GM06990 (cell line): ENCODE results near the gene PRKAG3.

ENCODE experiments used
- DNase-seq: peaks from one replicate; pipeline ENCODE4 v3.0.0-alpha.2; 2011; ENCODE audit not compliant: insufficient read length; ENCODE audit errors: extremely low read depth
- H3K27me3 ChIP-seq: replicated peaks from 2 replicates; pipeline ENCODE4 v1.6.0; 2011; ENCODE audit warnings: low read length; ENCODE audit not compliant: control insufficient read depth, insufficient read depth
- H3K36me3 ChIP-seq: 2 replicates; pipeline ENCODE4 v1.5.1; 2011; ENCODE audit warnings: low read length; ENCODE audit not compliant: control insufficient read depth, insufficient read depth
- H3K4me3 ChIP-seq: replicated peaks from 2 replicates; pipeline ENCODE4 v1.5.1; 2011; ENCODE audit warnings: low read depth, mild to moderate bottlenecking, control low read depth, low read length
- TF ChIP-seq, protein P1 (sequence below): IDR thresholded peaks from 2 replicates; pipeline ENCODE4 v1.5.1; 2011; ENCODE audit warnings: low read length, control low read depth, mild to moderate bottlenecking, inconsistent platforms; ENCODE audit not compliant: insufficient read depth, poor library complexity, severe bottlenecking

The PRKAG3 gene

GRCh38 chr2:218860950-218861381 is 29.4 kb upstream of the PRKAG3 start:
- H3K27me3 ChIP-seq: peaks cover 6% of the 10 kb centered on the region
- TF ChIP-seq, protein P1, sequence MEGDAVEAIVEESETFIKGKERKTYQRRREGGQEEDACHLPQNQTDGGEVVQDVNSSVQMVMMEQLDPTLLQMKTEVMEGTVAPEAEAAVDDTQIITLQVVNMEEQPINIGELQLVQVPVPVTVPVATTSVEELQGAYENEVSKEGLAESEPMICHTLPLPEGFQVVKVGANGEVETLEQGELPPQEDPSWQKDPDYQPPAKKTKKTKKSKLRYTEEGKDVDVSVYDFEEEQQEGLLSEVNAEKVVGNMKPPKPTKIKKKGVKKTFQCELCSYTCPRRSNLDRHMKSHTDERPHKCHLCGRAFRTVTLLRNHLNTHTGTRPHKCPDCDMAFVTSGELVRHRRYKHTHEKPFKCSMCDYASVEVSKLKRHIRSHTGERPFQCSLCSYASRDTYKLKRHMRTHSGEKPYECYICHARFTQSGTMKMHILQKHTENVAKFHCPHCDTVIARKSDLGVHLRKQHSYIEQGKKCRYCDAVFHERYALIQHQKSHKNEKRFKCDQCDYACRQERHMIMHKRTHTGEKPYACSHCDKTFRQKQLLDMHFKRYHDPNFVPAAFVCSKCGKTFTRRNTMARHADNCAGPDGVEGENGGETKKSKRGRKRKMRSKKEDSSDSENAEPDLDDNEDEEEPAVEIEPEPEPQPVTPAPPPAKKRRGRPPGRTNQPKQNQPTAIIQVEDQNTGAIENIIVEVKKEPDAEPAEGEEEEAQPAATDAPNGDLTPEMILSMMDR: no peak
- no peak overlapping the region for H3K4me3 ChIP-seq
- no peak for DNase-seq
- H3K36me3 ChIP-seq: no peaks in the 10 kb centered on the region

- TF ChIP-seq, protein P1: no peak
- Histone ChIP-seq H3K36me3 (no peaks in the 10 kb centered on the region), H3K27me3 (peaks cover 6% of the 10 kb centered on the region), H3K4me3 (no peak overlapping the region)
- no peak for DNase-seq
Measured at GRCh38 chr2:218859988-218860831, 28.6 kb upstream of the PRKAG3 start.

DNA sequence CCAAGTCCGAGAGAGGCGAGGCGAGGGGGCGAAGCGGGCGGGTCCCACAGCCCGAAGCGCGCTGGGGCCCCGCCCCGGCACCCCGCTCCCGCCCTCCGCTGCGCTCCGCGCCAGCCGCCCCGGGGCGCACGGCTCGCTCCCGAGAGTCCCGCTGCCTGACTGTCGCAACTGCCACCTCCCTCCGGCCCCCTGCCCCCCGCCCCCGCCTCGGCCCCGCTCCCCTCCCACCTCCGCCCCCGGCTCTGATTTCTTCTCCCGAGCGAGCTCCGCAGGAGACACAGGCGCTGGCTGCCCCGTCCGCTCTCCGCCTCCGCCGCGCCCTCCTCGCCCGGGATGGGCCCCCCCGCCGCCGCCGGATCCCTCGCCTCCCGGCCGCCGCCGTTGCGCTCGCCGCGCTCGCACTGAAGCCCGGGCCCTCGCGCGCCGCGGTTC is 28.0 kb upstream of the PRKAG3 start, which contains the start of gene WNT6:
Gene WNT6, plus strand, starts transcription at position 250 of the 432 bp plus-strand sequence. CDS start 233 bp downstream, outside the sequence.
- peaks cover 6% of the 10 kb centered on the region for H3K27me3 ChIP-seq
- DNase-seq: no peak

GRCh38 chr2:218858671-218859555 is 27.3 kb upstream of the PRKAG3 start:
- no peaks in the 10 kb centered on the region for H3K36me3 ChIP-seq
- H3K27me3 ChIP-seq: peaks cover 6% of the 10 kb centered on the region
- DNase-seq: no peak
- H3K4me3 ChIP-seq: no peak overlapping the region
- TF ChIP-seq, protein P1: no peak

More for the DNA sequence above, 28.0 kb upstream of the PRKAG3 start, which contains the start of gene WNT6:
- TF ChIP-seq, protein P1: no peak
- H3K4me3 ChIP-seq: no peak within 1 kb of the TSS
- no peaks in the 10 kb centered on the region for H3K36me3 ChIP-seq

- peaks cover 6% of the 10 kb centered on the region for H3K27me3 ChIP-seq
- TF ChIP-seq, protein P1: no peak
- H3K4me3 ChIP-seq: no peak overlapping the region
- no peaks in the 10 kb centered on the region for H3K36me3 ChIP-seq
- no peak for DNase-seq
Measured at GRCh38 chr2:218858138-218858445, 26.5 kb upstream of the PRKAG3 start.
